Measurements from ENCODE around the gene BCAS3.

DNA sequence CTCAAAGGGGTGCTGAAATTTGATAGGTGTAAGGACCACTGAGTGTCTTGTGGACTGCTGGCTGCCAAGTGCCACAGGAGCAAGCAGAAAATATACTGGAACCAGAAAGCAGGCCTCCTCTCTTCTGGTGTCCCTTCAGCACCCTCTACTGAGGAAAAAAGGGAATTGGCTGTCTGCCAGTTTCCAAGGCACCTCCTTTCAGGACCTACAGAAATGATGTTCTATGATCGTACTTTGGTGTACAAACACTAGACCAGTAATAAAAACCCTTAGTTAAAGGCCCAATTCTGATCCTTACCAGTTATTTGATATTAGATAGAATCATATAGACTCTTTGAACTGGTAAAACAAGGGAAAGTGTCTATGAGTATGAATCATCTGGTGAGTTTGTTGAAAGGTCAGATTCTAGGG, 35.8 kb upstream of the BCAS3 start:
- TF ChIP-seq, protein P1, sequence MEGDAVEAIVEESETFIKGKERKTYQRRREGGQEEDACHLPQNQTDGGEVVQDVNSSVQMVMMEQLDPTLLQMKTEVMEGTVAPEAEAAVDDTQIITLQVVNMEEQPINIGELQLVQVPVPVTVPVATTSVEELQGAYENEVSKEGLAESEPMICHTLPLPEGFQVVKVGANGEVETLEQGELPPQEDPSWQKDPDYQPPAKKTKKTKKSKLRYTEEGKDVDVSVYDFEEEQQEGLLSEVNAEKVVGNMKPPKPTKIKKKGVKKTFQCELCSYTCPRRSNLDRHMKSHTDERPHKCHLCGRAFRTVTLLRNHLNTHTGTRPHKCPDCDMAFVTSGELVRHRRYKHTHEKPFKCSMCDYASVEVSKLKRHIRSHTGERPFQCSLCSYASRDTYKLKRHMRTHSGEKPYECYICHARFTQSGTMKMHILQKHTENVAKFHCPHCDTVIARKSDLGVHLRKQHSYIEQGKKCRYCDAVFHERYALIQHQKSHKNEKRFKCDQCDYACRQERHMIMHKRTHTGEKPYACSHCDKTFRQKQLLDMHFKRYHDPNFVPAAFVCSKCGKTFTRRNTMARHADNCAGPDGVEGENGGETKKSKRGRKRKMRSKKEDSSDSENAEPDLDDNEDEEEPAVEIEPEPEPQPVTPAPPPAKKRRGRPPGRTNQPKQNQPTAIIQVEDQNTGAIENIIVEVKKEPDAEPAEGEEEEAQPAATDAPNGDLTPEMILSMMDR (IDR thresholded peaks at IDR 0.05) = no peak
- no peak for TF ChIP-seq POLR2A (IDR thresholded peaks at IDR 0.05)

All from ovary (tissue), 3 donors.